Tibial nerve (tissue), 4 donors: ENCODE measurements around the gene SPRING1.

Experiments
- CTCF ChIP-seq, 5 experiments: fragments of 200-600 bp in 3 of 5; fragments of 450-650 bp in 2 of 5; sonication (generic) in 3 of 5; IDR thresholded peaks; one replicate each; pipeline ENCODE4 v1.5.1; 2016 to 2019; ENCODE audit warnings: antibody characterized with exemption in 5 of 5, mild to moderate bottlenecking in 3 of 5, moderate library complexity in 2 of 5
- EP300 ChIP-seq, 2 donors: sonication (generic); formaldehyde crosslinking; IDR thresholded peaks; one replicate each; pipeline ENCODE4 v1.6.1; 2017; ENCODE audit warnings: antibody characterized with exemption in 2 of 2, mild to moderate bottlenecking in 1 of 2
- POLR2A ChIP-seq, 2 donors: fragments of 450-650 bp; IDR thresholded peaks; one replicate each; pipeline ENCODE4 v1.6.1; 2017; ENCODE audit warnings: antibody characterized with exemption in 2 of 2, mild to moderate bottlenecking in 2 of 2, moderate library complexity in 2 of 2

GRCh38 chr12:116718655-116719454 is 19.0 kb downstream of the SPRING1 start:
- TF ChIP-seq CTCF (IDR thresholded peaks at IDR 0.05) (no peak), POLR2A (IDR thresholded peaks at IDR 0.05) (no peak), EP300 (IDR thresholded peaks at IDR 0.05) (no peak)
